HepG2 (cell line): ENCODE results near the gene WDR7. TPM values are rescaled to one million over a fixed set of nuclear protein-coding genes. Genes with fewer than 3 reads are reported as not detected.

Experiments used
- ATAC-seq: fragments of 200-7000 bp; cut with Tn5 transposase; 3 replicates; pipeline ENCODE4 v1.9.1; 2020; ENCODE audit warnings: mild to moderate bottlenecking, moderate library complexity
- BruUV-seq: library from RNA; stranded (reverse); fragments of 400-500 nt; replicated peaks from 2 replicates; lab custom pipeline; 2021; lab: Mats Ljungman, UMichigan
- CTCF ChIA-PET: fragments of 300-600 bp; formaldehyde crosslinking; extraction: SDS; loops from one replicate; lab custom pipeline; 2021; ENCODE audit warnings: low total read pairs, inconsistent platforms, low intra/inter-chr PET ratio; lab: Yijun Ruan, JAX
- POLR2A ChIA-PET: fragments of 350-600 bp; sonication (Branson Sonifier 250); formaldehyde crosslinking; loops from one replicate; lab custom pipeline; 2020; ENCODE audit warnings: antibody characterized with exemption, inconsistent platforms; lab: Yijun Ruan, JAX
- DNase-seq: peaks from one replicate; pipeline ENCODE4 v3.0.0-alpha.2; 2015; ENCODE audit warnings: low spot score
- FAIRE-seq: peaks from 3 replicates; lab custom pipeline; 2011; peaks lifted over from hg19 to GRCh38; lab: Jason Lieb, UNC
- H2AFZ ChIP-seq: one replicate; pipeline ENCODE4 v1.6.1; 2011; ENCODE audit warnings: low read length, inconsistent platforms
- H3K27ac ChIP-seq: fragments of 300-600 bp; 3 replicates; pipeline ENCODE4 v1.8.0; 2011; ENCODE audit warnings: mixed run types, mild to moderate bottlenecking, mixed read lengths, low read length, inconsistent platforms; ENCODE audit not compliant: insufficient read depth; ENCODE audit errors: extremely low read length
- H3K27me3 ChIP-seq, 2 experiments: fragments of 200-600 bp in 1 of 2; 2 replicates in 1 of 2; 3 replicates in 1 of 2; pipeline versions ENCODE4 v1.6.0 to v1.8.0; 2011; ENCODE audit warnings: low read length in 2 of 2, mild to moderate bottlenecking in 2 of 2, moderate library complexity in 2 of 2, inconsistent platforms in 1 of 2; ENCODE audit not compliant: insufficient read depth in 2 of 2, control insufficient read depth in 1 of 2
- H3K36me3 ChIP-seq, 2 experiments: fragments of 200-600 bp in 1 of 2; replicated peaks in 1 of 2; 2 replicates in 1 of 2; 3 replicates in 1 of 2; pipeline versions ENCODE4 v1.5.1 to v1.8.0; 2011; ENCODE audit warnings: low read length in 2 of 2, inconsistent platforms in 1 of 2; ENCODE audit not compliant: insufficient read depth in 2 of 2, control insufficient read depth in 1 of 2
- H3K4me1 ChIP-seq: 2 replicates; pipeline ENCODE4 v1.5.1; 2012; ENCODE audit warnings: low read length, inconsistent platforms; ENCODE audit not compliant: insufficient read depth
- H3K4me2 ChIP-seq: 2 replicates; pipeline ENCODE4 v1.6.0; 2011; ENCODE audit warnings: low read depth, low read length, inconsistent platforms
- H3K4me3 ChIP-seq, 3 experiments: fragments of 200-600 bp in 1 of 3; sonication (generic), shearing (Covaris generic) in 1 of 3; replicated peaks in 1 of 3; 2 replicates each; pipeline ENCODE4 v1.5.1; 2011 to 2016; ENCODE audit warnings: low read length in 3 of 3, inconsistent platforms in 2 of 3, low read depth in 2 of 3, mild to moderate bottlenecking in 2 of 3, control low read depth in 1 of 3, mixed read lengths in 1 of 3; ENCODE audit not compliant: insufficient read depth in 1 of 3
- H3K79me2 ChIP-seq: one replicate; pipeline ENCODE4 v1.6.1; 2011; ENCODE audit warnings: low read length, inconsistent platforms; ENCODE audit not compliant: insufficient read depth
- H3K9ac ChIP-seq: 2 replicates; pipeline ENCODE4 v1.6.0; 2011; ENCODE audit warnings: mild to moderate bottlenecking, low read depth, low read length, inconsistent platforms; ENCODE audit not compliant: insufficient read depth
- H3K9me3 ChIP-seq: 2 replicates; pipeline ENCODE4 v1.5.1; 2012; ENCODE audit warnings: mild to moderate bottlenecking, low read length
- H4K20me1 ChIP-seq: 2 replicates; pipeline ENCODE4 v1.6.0; 2011; ENCODE audit warnings: inconsistent platforms, mild to moderate bottlenecking, low read length, moderate library complexity; ENCODE audit not compliant: insufficient read depth
- CREM ChIP-seq, 2 experiments: sonication (generic) in 1 of 2; formaldehyde crosslinking in 1 of 2; IDR thresholded peaks; 2 replicates each; pipeline versions ENCODE4 v1.4.0 to v1.6.1; 2016 to 2020; ENCODE audit warnings: antibody characterized with exemption in 1 of 2, mild to moderate bottlenecking in 1 of 2, missing genetic modification reagents in 1 of 2
- E2F2 ChIP-seq: sonication (generic); formaldehyde crosslinking; IDR thresholded peaks from 2 replicates; pipeline ENCODE4 v1.4.0; 2020; ENCODE audit warnings: missing genetic modification reagents, borderline replicate concordance
- ELK4 ChIP-seq: sonication (generic); formaldehyde crosslinking; IDR thresholded peaks from 2 replicates; pipeline ENCODE4 v1.9.0; 2021; ENCODE audit warnings: missing genetic modification reagents, borderline replicate concordance
- GMEB2 ChIP-seq: IDR thresholded peaks from 2 replicates; pipeline ENCODE4 v1.6.1; 2016; ENCODE audit warnings: missing biosample characterization, missing genetic modification reagents, low read depth
- HCFC1 ChIP-seq: fragments of 150-350 bp; IDR thresholded peaks from 2 replicates; pipeline ENCODE4 v1.6.1; 2014; ENCODE audit warnings: low read depth, low read length
- MYPOP ChIP-seq: sonication (generic); formaldehyde crosslinking; IDR thresholded peaks from 2 replicates; pipeline ENCODE4 v1.8.1; 2023; ENCODE audit warnings: mild to moderate bottlenecking, moderate library complexity, missing genetic modification reagents
- NR2F1 ChIP-seq, 2 experiments: fragments of 450-650 bp in 1 of 2; formaldehyde crosslinking in 1 of 2; IDR thresholded peaks; 2 replicates each; pipeline versions ENCODE4 v1.5.0 to v1.6.1; 2016 to 2020; ENCODE audit warnings: mild to moderate bottlenecking in 1 of 2, missing compliant biosample characterization in 1 of 2, missing genetic modification reagents in 1 of 2, moderate library complexity in 1 of 2
- RFX1 ChIP-seq: fragments of 450-650 bp; IDR thresholded peaks from 2 replicates; pipeline ENCODE4 v1.6.1; 2017
- SETDB1 ChIP-seq: sonication (generic); formaldehyde crosslinking; IDR thresholded peaks from 2 replicates; pipeline ENCODE4 v1.5.1; 2020; ENCODE audit warnings: missing genetic modification reagents, mild to moderate bottlenecking, borderline replicate concordance
- SP2 ChIP-seq: sonication (generic); formaldehyde crosslinking; IDR thresholded peaks from 2 replicates; pipeline ENCODE4 v1.5.1; 2020; ENCODE audit warnings: mild to moderate bottlenecking, missing genetic modification reagents
- ZBTB37 ChIP-seq: sonication (generic); formaldehyde crosslinking; IDR thresholded peaks from 2 replicates; pipeline ENCODE4 v1.4.0; 2020; ENCODE audit warnings: mild to moderate bottlenecking, missing genetic modification reagents
- ZBTB42 ChIP-seq: sonication (generic); formaldehyde crosslinking; IDR thresholded peaks from 2 replicates; pipeline ENCODE4 v1.5.0; 2020; ENCODE audit warnings: mild to moderate bottlenecking, missing genetic modification reagents
- ZNF512 ChIP-seq: sonication (generic); formaldehyde crosslinking; IDR thresholded peaks from 2 replicates; pipeline ENCODE4 v1.4.0; 2020; ENCODE audit warnings: mild to moderate bottlenecking, missing genetic modification reagents
- WGBS: methylation state at CpG from one replicate; pipeline ENCODE4 v1.1.6; 2017; ENCODE audit warnings: low lambda C conversion rate; 5-methylcytosine and 5-hydroxymethylcytosine counted together
- in situ Hi-C: cut with HindIII; loops from 2 replicates; pipeline ENCODE4 v1.10.0; 2017; ENCODE audit warnings: low pct_unique_long_range_greater_than_20kb; ENCODE audit not compliant: extremely low pct_ligation_motif_present
- intact Hi-C: fragments of 100-400 bp; cut with micrococcal nuclease; formaldehyde crosslinking; loops from one replicate; pipeline ENCODE4 v1.10.0; 2022; ENCODE audit not compliant: unreplicated experiment
- polyA plus RNA-seq, 8 experiments: library from polyadenylated mRNA; depleted of rRNA in 3 of 8; stranded (reverse) in 7 of 8; unstranded in 1 of 8; fragments of >200 nt; fragmentation: Illumina TruSeq in 4 of 8; extraction: Trizol in 4 of 8; gene quantifications; 2 replicates each; pipeline versions ENCODE4 v1.2.1 to v1.2.3, GENCODE V29; 2011 to 2016; ENCODE audit warnings: low read depth in 4 of 8, missing spikeins in 1 of 8, mixed read lengths in 1 of 8; ENCODE audit not compliant: insufficient read depth in 1 of 8
- total RNA-seq, 5 experiments: library from RNA; depleted of rRNA; stranded (reverse); fragments of >200 nt; fragmentation: Illumina TruSeq; extraction: Trizol; gene quantifications; 2 replicates each; pipeline ENCODE4 v1.2.3, GENCODE V29; 2016; ENCODE audit warnings: low read depth in 1 of 5

Gene WDR7
- total and polyA plus RNA-seq, 2 of the 13 experiments (the other 11 are each of a cell fraction or from before 2014, with no cell fraction given), result 2.0 to 7.8 TPM

- Histone ChIP-seq H3K4me1 (no peaks in the 10 kb centered on the region), H3K27ac (no peak overlapping the region), H3K79me2 (no peaks in the 10 kb centered on the region), H3K4me2 (no peak overlapping the region), H3K9ac (no peak overlapping the region), H3K4me3 (no peak overlapping the region), H4K20me1 (no peaks in the 10 kb centered on the region), H3K36me3 (no peaks in the 10 kb centered on the region), H2AFZ (no peak overlapping the region), H3K27me3 (0 out of 5 replicates have a peak, but pooled peaks cover 0 to 3% of the 10 kb centered on the region in 2 experiments), H3K9me3 (no peaks in the 10 kb centered on the region)
- ChIA-PET POLR2A (no interaction called here), CTCF (no interaction called here)
- WGBS, result 22% methylated on average over 11 of the region's 11 CpGs
- in situ Hi-C loops (no loop called here), intact Hi-C loops (no loop called here)
- no TSS peak for BruUV-seq
- no peak for ATAC-seq
- DNase-seq, result no peak
- no peak for FAIRE-seq
- TF ChIP-seq ZBTB37, result no peak
- TF ChIP-seq RFX1, result no peak
- no peak for TF ChIP-seq ELK4 (CRISPR knock-in tag)
- no peak for TF ChIP-seq CREM (IDR thresholded peaks at IDR 0.05)
- TF ChIP-seq CREM (CRISPR knock-in tag; IDR thresholded peaks at IDR 0.05), result no peak
- no peak for TF ChIP-seq MYPOP (CRISPR knock-in tag)
- no peak for TF ChIP-seq NR2F1 (CRISPR knock-in tag; IDR thresholded peaks at IDR 0.05)
- no peak for TF ChIP-seq E2F2 (CRISPR knock-in tag)
- no peak for TF ChIP-seq SP2 (CRISPR knock-in tag)
- no peak for TF ChIP-seq SETDB1 (CRISPR knock-in tag)
- TF ChIP-seq GMEB2, result no peak
- no peak for TF ChIP-seq ZNF512 (CRISPR knock-in tag)
- no peak for TF ChIP-seq HCFC1
- no peak for TF ChIP-seq ZBTB42
Observed at GRCh38 chr18:57084331-57085271, 433.4 kb downstream of the WDR7 start.
